Measurements from ENCODE around the gene NSMCE1. TPM values are rescaled to one million over a fixed set of nuclear protein-coding genes. Genes with fewer than 3 reads are reported as not detected.

Gene NSMCE1
- total RNA-seq, 4 donors from 2014 or later, result 3.2 to 43.6 (median 35.6) TPM

- no peaks in the 10 kb centered on the region for H3K36me3 ChIP-seq
- DNase-seq, result peak in 1 of 2 donors; percentile 12
- no peak overlapping the region for H3K4me3 ChIP-seq
- H3K9me3 ChIP-seq, result no peaks in the 10 kb centered on the region
- intact Hi-C loops (cut with DNase I; ENCODE audit: low total_unique reads), result loop anchor here (10.0 kb wide), 2 partner anchors 85 to 125 kb away; no protein-coding TSS in a partner anchor
- no peaks in the 10 kb centered on the region for H3K27me3 ChIP-seq
- peak overlapping the region in 1 of 2 donors; percentile 49 for H3K27ac ChIP-seq
- peaks cover 6 to 24% of the 10 kb centered on the region in 2 donors for H3K4me1 ChIP-seq
- TF ChIP-seq CTCF (IDR thresholded peaks at IDR 0.05), result no peak
- no peak for TF ChIP-seq POLR2A (IDR thresholded peaks at IDR 0.05)
Observed at GRCh38 chr16:27239906-27240655, 28.5 kb downstream of the NSMCE1 start.

GRCh38 chr16:27239026-27239425 is 29.5 kb downstream of the NSMCE1 start:
- H3K27ac ChIP-seq, result peak overlapping the region in 1 of 2 donors; percentile 81
- no peak overlapping the region for H3K4me3 ChIP-seq
- no peak for TF ChIP-seq CTCF (IDR thresholded peaks at IDR 0.05)
- no peak for TF ChIP-seq POLR2A (IDR thresholded peaks at IDR 0.05)
- no peaks in the 10 kb centered on the region for H3K36me3 ChIP-seq
- H3K27me3 ChIP-seq, result no peaks in the 10 kb centered on the region
- peaks cover 0 to 17% of the 10 kb centered on the region in 2 donors for H3K4me1 ChIP-seq
- no peak for DNase-seq
- no peaks in the 10 kb centered on the region for H3K9me3 ChIP-seq
- intact Hi-C loops (cut with DNase I; ENCODE audit: low total_unique reads), result loop anchor here (10.0 kb wide), 1 partner anchor 126 kb away; no protein-coding TSS in a partner anchor

GRCh38 chr16:27238591-27238990 is 30.0 kb downstream of the NSMCE1 start:
- no peak for DNase-seq
- peak overlapping the region; percentile 81 to 86 for H3K27ac ChIP-seq
- peaks cover 0 to 13% of the 10 kb centered on the region in 2 donors for H3K4me1 ChIP-seq
- H3K9me3 ChIP-seq, result no peaks in the 10 kb centered on the region
- TF ChIP-seq CTCF (IDR thresholded peaks at IDR 0.05) (no peak), POLR2A (IDR thresholded peaks at IDR 0.05) (no peak)
- no peaks in the 10 kb centered on the region for H3K36me3 ChIP-seq
- no peak overlapping the region for H3K4me3 ChIP-seq
- H3K27me3 ChIP-seq, result no peaks in the 10 kb centered on the region
- intact Hi-C loops (cut with DNase I; ENCODE audit: low total_unique reads), result loop anchor here (10.0 kb wide), 1 partner anchor 126 kb away; no protein-coding TSS in a partner anchor

- DNase-seq, result peak in 1 of 2 donors; percentile 26
- no peaks in the 10 kb centered on the region for H3K36me3 ChIP-seq
- no peaks in the 10 kb centered on the region for H3K9me3 ChIP-seq
- peaks cover 0 to 8% of the 10 kb centered on the region in 2 donors for H3K4me1 ChIP-seq
- no peaks in the 10 kb centered on the region for H3K27me3 ChIP-seq
- intact Hi-C loops (cut with DNase I; ENCODE audit: low total_unique reads), result loop anchor here (10.0 kb wide), 1 partner anchor 127 kb away; no protein-coding TSS in a partner anchor
- TF ChIP-seq CTCF (IDR thresholded peaks at IDR 0.05) (no peak), POLR2A (IDR thresholded peaks at IDR 0.05) (no peak)
- no peak overlapping the region for H3K4me3 ChIP-seq
- H3K27ac ChIP-seq, result peak overlapping the region; percentile 81 to 86
Observed at GRCh38 chr16:27238016-27238587, 30.5 kb downstream of the NSMCE1 start.
